NCI-H1930 (cell line): ENCODE results near the gene CCL5.

ENCODE experiments used
- DNase-seq, 2 experiments: peaks; one replicate each; lab custom pipeline; 2025; lab: John Stamatoyannopoulos, UW

CCL5 gene

DNA sequence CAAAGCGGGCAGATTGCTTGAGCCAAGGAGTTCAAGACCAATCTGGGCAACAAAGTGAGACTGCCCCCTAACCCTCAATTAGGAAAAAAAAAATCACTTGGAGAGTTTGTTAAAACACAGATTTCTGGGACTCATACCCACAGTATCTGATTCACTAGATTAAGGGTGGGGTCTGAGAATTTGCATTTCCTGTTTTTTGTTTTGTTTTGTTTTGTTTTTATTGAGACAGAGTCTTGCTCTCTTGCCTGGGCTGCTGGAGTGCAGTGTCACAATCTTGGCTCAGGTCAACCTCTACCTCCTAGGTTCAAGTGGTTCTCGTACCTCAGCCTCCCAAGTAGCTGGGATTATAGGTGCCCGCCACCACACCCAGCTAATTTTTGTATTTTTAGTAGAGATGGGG is 12.6 kb downstream of the CCL5 start:
- DNase-seq = no peak

- no peak for DNase-seq
Observed at GRCh38 chr17:35866341-35866950, 13.7 kb downstream of the CCL5 start.

- DNase-seq = no peak
Observed at GRCh38 chr17:35865412-35866340, 14.5 kb downstream of the CCL5 start.

- DNase-seq = no peak
Observed at GRCh38 chr17:35864853-35865252, 15.3 kb downstream of the CCL5 start.

GRCh38 chr17:35856603-35857002 is 23.6 kb downstream of the CCL5 start:
- no peak for DNase-seq

DNA sequence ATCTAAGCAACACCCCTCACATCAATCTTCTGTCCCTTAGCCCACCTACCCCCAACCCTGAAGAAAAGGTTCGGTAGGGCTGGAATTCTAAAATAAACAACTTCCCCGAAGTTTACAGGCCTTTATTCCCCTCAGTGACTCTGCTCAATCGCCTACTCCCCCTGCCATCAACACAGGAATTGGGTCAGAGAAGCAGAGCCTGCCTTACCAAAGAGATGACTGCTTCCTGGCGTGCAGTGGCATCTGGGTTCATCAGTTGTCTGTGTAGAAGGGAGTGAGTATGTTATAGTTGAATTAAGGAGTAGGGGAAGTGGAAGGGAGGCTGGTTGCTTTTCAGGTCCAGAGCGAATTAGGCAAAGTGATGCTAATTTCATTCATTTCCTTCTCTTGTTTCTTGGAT is 24.2 kb downstream of the CCL5 start:
- no peak for DNase-seq

DNA sequence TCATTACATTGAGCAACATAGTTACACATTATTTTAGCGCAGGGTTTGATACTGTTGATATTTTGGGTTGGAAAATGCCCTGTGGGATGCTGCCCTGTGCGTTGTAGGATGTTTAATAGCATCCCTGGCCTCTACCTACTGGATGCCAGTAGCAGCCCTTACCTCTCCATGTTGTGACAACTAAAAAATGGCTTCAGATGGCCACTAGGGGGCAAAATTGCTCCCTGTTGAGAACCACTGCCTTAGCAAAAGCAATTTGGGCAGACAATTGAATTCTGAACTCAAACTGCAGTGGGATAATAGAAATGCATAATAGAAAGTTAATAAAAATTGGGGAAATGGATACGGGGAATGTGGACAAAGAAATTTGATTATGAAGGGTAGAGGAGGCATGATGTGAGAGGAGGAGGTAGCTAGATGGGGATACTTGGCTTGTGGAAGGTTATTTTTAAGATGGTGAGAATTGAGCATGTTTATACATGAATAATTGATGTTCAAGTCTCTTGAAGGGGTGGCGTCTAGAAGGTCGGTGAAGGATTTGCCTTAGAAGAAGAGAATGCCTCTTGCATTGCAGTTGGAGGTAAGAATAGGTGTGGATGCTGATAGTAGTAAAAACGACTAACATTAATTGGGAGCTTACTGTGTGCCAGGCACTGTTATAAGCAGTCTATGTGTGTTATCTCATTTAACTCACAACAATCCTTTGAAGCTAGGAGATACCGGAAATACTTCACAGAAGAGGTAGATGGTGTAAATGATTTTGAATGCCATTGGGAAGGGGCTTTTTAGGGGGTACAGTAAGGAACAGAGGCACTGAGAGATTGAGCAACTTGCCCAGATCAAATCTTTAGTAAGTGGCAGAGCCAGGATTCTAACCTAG is 30.5 kb downstream of the CCL5 start:
- DNase-seq = peak in 1 of 2 experiments; percentile 26

DNA sequence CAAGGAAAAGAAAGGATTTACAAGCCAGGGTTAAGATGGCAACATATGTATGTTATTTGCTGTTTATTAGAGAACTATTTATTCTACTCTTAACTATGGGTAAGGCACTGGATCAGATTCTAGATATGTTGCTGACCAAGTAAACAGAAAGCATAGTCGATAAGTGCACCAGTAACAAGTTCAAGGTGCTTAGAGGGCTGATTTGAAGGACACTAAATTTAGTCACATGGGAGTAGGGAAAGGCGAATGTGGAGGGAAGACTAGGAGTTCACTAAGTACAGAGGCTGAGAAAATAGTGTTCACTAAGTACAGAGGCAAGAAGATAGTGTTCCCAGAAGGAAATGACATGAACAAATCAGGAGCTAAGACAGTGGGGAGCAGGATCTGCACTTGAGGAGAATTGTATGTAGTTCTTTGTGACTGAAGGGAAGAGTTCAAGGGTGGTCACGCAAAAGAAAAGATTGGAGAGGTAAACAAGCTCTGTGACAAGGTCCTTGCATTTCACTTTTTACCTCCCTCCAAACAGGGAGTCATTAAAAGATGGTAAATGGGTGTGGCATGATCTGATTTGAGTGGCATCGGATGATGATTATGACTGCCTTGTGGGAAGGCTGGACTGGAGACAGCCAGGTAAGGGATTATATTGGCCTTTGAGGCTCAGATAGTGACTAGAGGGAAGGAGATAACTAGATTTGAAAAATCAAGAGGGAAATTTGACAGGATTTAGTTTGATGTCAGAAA is 32.4 kb downstream of the CCL5 start:
- DNase-seq = no peak

DNA sequence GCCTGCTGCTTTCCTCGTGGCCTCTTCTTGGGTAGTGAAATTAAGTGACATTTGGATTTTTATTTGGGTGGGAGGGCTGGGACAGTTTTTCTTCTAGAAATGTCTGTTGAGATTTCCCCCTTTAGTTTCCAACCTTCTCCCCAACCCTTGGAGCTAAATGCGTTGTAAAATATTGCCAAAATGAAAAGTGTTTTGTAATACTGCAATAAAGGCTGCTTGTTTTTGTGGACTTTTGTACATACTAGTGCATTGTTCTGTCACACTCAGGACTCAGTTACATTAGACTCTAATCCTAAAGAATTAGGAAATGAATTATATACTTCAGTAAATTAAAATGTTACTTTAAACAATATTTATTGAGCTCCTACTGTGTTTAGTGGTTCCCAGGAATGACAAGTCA is 33.2 kb downstream of the CCL5 start:
- DNase-seq = no peak

GRCh38 chr17:35846055-35846809 is 33.9 kb downstream of the CCL5 start:
- DNase-seq = no peak

DNA sequence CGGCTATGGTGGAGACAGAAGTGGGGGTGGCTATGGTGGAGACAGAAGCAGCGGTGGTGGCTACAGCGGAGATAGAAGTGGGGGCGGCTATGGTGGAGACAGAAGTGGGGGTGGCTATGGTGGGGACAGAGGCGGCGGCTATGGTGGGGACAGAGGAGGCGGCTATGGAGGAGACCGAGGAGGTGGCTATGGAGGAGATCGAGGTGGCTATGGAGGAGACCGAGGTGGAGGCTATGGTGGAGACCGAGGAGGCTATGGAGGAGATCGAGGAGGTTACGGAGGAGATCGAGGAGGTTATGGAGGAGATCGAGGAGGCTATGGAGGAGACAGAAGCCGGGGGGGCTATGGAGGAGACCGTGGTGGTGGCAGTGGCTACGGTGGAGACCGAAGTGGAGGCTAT is 35.6 kb downstream of the CCL5 start:
- no peak for DNase-seq

- no peak for DNase-seq
Observed at GRCh38 chr17:35843698-35844097, 36.5 kb downstream of the CCL5 start.

- no peak for DNase-seq
Observed at GRCh38 chr17:35842239-35842638, 37.9 kb downstream of the CCL5 start.

- no peak for DNase-seq
Observed at GRCh38 chr17:35841505-35841904, 38.7 kb downstream of the CCL5 start.

GRCh38 chr17:35841101-35841500 is 39.1 kb downstream of the CCL5 start:
- DNase-seq = no peak

DNA sequence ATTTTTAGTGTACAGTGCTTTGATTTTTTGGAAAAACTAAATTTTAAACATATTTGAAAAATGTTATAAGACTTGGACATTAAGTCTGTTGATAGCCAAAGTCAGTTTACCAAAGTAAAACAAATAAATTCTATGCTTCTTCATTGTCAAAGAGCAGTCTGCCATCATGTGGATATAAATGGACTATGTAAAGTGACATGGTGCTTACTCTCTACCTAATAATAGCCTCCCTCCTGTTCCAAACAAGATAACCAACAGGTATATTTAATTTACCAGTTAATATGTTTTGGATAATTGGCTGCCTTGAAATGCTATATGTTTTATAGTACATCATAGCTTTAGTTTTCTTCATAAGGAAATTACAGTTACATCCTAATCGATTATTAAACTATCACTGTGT is 55.0 kb downstream of the CCL5 start:
- DNase-seq = no peak
